Stimulated activated CD8-positive, alpha-beta memory T cell treated with anti-CD3 and anti-CD28 coated beads, Interleukin-15, amount 100 ng/mL, for 4 hours (primary cell): ENCODE results near the gene CREB3L4.
A peak's percentile ranks its signal among the peaks of the same experiment; 100 is the strongest.

Experiments
- DNase-seq, 2 donors: peaks; one replicate each; pipeline ENCODE4 v3.0.0-alpha.2; 2020; ENCODE audit warnings: low read depth in 2 of 2

CREB3L4 gene

DNA sequence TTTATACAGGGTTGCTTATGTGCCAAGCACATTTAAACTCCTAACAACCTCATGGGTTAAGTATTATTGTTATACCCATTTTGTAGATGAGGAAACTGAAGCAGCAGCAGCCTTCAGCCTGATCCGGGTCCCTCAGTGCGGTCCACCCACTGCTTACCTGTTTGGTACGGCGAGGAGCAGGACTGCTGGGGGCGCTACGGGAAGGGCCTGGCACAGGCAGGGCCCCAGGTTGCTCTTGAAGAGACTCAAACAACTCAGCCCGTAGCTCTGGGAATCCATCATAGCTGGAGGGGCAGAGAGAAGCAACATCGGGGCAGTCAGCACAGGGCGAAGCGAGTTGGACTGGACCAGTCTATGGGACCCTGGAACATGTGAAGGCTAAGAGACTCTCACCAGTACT, 30.4 kb upstream of the CREB3L4 start:
- DNase-seq = no peak

DNA sequence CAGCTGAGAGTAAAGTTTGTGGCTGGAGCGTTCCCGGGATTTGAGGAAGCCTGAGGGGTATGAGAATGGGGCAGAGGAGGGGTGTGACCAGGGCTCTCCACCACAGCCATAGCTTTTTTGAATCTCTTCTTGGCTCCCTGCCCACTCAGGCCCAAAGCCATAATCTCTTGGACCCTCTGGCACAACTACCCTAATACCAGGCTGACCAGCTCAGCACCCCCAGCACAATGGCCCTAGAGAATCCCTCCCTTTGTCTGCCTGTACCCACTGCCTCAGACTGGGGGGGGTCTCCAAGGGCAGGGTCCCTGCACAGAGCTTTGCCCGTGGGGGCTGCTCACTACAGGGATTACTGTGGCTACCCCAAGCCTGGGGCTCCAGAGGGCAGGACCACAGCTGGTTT, 28.7 kb upstream of the CREB3L4 start:
- no peak for DNase-seq

DNA sequence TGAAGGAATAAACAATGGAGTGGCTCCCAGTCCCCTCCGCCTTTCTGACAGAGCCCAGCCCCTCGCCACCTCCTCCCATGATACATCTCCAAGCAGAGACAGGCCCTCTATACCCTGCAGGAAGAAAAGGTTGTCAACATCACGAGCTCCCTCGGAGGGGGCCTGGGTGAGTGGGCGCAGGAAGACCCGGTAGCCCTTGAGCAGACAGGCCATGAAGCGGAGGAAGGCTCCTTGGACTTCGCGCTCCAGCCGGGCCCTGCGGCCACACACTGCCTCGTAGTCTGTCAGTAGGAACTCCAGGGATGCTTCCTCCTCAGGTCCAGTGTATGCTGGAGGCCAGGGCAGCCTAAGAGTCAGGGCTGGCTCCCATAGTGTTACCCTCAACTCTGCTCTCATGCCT, 28.2 kb upstream of the CREB3L4 start:
- no peak for DNase-seq

DNA sequence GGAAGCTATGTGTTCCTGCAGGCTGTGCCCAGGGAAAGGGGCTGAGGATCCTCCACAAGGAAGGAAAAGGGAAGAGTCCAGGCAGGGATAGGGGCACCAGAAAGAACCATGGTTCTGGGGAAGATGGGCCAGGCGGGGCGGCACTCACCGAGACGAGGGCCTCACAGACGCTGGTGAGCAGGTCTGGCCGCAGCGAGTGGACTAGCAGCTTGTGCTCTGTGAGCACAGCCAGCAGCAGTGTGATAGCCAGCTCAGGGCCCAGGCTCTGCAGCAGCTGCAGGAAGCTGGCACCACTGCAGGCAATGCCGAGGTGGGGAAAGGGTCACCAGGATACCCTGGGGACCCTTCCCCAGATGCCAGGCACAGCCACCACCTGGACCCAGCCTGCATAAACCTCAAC, 26.9 kb upstream of the CREB3L4 start:
- no peak for DNase-seq

DNA sequence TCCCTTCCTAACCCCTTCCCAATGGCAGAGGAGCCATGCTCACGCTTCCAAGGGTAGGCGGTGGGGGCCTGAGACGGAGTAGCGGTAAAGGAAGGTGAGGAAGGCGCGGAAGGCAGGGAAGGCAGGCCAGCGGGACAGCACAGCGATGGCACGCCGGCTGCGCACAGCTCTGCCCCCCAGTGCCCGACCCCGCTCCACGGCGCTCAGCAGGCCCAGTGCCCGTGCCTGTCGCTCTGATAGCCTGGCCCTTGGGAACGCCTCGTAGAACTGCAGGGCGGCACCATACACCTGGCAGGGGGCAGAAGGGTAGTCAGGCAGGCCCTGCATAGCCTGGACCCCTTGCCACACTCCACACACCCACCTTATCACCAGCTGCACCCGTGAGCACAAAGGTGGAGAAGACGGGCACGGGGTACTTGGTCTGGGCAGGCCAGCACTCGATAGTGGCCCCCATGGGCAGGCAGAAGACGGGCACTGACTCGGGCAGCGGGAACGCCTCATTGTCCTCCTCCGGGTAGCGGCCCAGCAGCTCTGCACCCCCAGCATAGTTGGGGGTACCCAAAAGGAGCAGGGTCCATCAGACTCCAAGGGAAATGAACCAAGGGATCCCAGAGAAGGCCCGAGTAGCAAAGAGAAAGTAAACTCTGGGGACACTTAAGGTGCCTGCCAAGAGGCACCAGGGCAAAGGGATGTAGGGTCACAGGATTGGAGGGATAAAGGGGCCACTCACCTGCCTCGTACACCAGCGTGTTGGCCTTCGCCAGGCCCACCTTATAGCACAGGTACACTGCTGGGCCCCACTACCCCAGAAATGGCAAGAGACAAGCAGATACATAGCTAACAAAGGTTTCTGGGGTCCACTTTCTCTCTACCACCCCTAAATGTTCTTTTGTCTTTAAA, 25.6 kb upstream of the CREB3L4 start:
- DNase-seq = no peak

DNA sequence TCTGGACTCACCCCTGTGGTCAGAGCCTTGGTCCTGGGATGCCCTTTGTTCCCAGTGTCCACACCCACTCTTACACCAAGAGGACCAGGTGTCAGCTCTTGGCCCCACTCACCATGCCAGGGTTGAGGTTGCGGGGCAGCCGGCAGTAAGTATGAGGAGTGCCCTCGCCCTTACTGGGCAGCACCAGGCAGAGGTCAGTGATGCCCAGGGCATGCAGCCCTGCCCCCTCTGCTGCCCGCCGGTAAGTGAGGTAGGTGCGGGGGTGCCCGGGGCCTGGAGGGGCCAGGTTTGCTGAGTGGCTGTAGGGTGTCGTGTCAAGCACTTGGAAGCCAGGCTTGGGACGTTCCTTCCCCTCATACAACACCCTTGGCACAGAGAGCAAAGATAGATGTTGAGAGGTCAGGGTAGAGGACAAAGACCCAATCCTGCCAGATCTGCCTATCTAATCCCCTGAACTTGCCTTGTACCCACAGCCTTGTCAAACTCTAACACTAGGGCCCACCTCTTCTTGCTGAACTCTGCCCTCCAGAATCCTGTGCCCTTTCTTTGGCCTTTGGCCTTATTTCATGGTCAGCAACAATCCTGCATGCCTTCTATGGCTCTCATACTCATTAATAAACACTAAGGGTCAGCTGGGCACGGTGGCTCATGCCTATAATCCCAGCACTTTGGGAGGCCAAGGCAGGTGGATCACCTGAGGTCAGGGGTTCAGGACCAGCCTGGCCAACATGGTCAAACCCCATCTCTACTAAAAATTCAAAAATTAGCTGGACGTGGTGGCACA, 24.7 kb upstream of the CREB3L4 start:
- no peak for DNase-seq

DNA sequence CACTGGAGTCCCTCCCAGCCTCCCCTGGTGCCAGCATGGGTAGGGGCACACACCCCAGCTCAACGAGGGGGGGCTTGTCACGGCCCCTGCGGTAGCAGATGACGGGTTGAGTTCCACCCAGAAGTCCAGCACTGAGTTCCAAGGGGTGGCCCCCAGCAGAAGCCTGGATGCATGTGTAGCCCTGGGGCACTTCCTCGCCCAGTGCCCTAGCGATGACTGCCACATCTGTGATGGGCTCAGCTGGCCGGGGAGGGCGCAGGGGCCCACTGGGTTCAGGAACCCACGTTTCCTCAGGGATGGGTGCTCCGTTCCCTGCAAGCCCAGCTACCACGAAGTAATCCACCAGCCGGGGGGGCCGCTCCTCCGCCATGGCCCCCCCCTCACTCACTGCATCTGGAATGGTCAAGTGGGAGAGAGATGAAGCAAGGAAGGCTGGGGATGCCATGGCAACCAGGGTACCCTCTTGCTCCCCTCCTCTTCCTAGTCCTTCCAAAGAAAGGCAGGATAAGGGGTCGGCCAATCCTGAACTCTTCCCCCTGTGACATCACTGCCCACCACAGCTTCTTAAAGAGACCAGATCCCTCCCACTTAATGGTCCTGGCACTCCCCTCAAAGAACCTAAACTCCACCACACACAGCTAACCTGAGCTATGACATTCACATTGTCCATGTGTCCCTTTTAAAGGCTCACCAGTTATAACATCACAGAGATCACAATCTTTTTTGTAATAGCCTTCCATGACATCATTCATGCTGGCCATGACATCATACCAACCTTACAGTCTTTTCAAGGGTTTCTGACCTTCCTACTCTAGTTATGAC, 23.5 kb upstream of the CREB3L4 start:
- no peak for DNase-seq

DNA sequence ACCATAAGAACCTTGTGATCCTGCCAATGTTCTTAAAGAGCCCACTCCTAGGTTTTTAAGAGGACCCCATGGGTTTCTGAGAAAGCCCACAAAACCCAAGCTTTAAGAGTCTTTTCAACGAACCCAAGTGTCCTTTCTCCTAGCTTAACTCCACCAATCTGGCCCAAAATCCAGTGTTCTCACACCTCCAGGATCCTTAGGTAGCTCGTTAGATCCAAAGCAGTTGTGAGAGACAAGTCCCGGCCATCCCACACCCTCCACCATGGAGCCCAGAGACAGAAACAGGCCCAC, 22.9 kb upstream of the CREB3L4 start:
- DNase-seq = no peak

DNA sequence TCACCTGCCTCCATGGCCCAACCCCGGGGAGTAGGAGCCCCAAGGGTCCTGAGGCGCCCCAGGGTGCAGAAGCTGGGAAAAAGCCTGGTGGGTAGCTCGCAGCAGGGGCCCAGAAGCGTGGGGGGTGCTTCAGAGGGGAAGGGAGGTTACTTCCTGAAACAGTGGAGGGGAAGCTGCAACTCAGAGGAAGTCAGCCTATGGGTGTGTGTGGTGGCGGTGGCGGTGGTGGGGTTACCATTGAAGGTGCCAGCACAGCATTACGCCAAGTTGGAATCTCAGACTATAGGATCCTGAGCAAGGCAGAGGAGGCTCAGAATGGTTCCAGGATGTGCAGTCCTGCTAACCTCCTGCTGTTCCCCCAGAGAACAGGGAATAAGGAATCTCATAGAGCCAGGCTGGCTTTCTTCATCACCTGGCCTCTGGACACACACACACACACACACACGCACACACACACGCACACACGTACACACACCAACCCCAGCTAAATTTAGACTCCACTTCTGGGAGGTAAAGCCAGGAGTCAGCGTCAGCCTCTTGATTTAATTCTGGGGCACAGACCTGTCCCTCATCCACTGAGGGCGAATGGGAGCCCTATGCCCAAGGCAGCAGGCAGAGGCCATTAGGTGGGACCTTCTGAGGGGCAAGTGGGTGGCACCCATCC, 22.4 kb upstream of the CREB3L4 start:
- DNase-seq = peak; percentile 55 to 69

DNA sequence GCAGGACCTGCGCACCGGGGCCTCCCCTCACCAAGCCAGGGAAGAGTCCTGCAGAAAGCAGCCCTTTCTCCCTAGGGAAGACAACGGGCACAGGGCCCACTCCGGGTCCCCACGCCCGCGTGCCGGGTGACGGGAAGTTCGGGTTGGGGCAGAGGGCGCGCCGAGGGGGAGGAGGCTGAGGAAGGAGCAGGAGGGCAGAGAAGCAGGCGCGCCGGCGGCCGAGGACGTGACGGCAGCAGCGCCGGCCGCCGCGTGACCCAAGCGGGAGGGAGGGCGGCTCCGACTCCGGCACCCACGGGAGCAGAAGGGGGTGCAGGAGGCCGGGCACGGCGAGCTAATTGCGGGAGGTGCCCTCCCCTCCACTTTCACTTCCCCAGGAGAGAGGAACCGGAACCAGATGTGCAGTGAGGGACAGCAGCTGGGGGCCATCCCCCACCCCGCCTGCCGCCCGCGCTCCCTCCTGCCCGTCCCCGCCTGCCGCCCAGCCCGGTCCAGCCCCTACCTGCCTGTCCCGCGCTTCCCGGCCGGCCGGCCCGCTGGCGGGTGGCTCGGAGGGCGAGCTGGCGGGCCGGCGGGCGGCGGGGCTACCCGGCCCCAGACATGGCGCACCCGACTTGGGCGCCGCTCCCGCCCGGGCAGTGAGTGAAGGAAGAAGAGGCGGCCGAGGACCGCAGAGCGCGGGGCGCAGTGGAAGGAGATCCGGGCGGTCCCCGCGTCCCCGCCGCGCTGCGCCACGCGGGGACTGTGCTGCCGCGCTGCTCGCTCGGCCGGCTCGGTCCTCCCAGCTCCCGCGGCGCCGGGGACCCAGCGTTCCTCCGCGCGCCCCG, 21.7 kb upstream of the CREB3L4 start:
- DNase-seq = peak; percentile 45 to 57

DNA sequence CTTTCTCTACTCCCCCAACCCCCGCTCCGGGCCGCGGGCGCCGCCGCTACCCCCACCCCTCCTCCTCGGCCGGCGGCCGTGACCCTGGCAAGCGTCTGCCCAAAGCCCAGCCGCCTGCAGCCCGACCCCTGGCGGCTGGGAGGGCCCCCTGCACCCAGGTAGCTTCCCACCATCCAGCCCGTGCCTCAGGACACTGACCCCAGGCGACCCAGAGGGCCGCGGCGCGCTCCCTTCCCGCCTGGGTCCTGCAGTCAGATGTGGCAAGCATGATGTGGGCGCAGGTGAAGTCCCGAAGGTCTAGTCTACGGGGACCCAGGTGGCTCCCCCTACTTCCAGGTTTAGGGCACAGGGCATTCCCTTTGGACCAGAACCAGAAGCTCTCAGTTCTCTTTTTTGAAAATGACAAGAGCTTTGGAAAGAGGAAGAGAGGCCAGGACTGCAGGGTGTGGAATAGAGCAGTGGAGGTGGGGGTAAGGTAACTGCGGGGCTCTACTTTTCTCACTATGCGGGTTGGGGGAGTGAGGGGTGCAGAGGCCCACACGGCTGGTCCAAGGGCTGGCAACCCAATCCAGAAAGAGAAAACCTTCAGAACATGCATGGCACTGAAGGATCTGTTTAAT, 21.0 kb upstream of the CREB3L4 start, which contains the start of gene DENND4B:
TSS of gene DENND4B (minus strand) at position 97 of the 620 bp plus-strand sequence. CDS start 2,344 bp downstream, outside the sequence.
- peak; percentile 50 to 60 for DNase-seq

DNA sequence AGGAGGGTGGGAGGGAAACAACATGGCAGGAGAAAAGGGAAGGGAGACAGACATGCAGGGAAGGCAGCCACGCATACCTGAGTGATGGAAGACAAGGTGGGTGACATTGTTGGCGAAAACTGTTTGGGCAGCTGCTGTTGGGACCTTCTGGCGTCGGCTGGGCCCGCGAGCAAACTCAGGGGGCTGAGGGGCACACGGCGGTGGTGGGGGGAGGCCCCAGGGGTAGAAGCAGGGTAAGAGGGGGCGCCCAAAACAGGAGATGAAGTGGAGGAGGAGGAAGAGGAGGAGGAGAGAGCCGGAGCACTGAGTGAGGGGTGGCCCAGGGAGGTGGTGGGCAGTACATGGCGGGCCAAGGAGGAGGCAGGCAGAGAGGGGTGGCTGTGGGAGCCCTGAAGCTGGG, 16.5 kb upstream of the CREB3L4 start:
- no peak for DNase-seq

DNA sequence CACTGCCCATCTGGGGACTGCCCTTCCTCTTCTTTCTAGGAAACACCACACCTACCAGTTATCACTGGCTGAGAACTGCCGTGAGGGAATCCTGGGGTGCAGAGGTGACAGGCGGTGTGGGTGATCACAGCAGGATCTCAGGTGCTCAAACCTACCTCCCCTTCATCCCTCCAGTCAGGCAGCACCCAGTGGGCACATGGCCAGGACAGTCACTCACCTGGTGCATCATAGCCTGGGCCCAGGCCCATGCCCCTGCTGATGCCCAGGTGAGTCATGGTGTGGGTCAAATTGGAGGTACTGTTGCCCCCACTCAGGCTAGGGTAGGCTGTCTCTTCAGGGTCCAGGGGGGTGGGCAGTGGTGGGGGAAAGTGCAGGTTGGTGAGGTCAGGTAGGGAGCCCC, 15.9 kb upstream of the CREB3L4 start:
- DNase-seq = no peak

DNA sequence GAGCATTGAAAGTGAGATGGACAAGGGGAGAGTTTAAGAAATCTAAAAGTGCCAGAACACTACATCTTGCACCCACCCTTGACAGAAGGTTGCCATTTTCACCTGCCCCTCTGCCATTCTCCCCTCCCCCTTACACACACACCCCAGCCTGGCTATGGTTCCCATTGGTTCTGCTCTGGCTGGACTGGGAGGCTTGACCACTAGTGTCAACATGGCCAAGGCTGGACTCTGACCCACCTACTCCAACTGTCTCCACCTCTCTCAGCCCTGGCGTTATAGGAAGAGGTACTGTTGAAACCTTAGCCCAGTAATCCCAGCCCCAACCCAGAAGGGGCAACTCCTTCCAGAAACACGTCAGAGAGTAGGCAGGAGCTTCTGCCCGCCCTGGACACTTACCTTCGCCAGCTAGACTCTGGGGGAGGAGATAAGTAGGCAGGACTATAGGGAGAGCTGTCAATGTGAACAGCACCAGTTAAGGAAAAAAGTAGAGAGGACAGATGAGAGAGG, 13.8 kb upstream of the CREB3L4 start:
- no peak for DNase-seq

DNA sequence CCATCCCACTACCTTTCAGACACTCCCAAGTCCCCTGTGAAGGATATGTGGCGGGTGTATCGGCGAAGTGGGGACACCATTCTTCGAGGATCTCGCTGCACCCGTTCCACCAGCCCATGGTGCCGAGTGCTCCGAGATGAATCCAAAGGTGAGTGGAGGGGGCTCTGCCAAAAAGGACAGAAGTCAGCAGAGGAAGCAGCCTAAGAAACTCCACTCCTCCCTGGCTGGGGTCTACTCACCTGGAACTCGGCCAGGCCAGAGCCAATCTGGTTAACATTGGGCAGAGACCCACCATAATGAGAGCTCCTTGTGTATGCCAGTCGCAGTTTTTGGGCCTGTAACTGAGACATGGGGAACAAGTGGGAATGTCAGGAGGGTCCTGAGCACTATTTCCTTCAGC, 12.9 kb upstream of the CREB3L4 start:
- no peak for DNase-seq

DNA sequence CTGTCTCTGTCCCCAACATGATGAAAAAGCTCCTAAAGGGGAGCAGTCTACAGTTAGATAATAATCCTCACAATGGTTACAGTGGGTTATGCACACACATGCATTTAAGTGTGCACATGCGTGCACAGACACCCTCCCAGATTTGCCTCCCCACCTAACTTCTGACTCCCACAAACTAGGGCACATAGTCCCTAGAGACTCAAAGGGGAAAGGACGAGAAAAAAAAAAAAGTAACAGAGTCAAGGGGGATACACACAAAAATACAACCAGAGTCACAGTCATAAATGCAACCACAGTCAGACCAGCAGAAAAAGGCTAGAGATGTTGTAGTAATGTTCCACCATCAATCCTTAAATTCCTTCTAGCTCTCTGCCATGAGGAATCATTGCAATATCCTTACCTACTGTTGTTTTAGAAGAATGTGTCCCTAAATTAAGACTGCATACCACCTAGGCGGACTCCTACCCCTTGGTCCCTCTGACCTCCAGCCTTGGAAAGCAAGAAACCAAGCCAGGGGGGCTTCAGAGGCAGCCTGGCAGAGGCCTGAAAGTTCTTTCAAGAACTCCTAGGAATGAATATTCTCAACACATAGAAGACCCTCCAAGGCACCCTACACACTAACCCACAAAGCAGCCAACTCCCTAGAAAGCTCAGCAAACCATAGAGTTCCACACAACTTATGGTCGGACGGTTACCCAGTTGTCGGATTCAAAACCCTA, 10.5 kb upstream of the CREB3L4 start:
- no peak for DNase-seq

DNA sequence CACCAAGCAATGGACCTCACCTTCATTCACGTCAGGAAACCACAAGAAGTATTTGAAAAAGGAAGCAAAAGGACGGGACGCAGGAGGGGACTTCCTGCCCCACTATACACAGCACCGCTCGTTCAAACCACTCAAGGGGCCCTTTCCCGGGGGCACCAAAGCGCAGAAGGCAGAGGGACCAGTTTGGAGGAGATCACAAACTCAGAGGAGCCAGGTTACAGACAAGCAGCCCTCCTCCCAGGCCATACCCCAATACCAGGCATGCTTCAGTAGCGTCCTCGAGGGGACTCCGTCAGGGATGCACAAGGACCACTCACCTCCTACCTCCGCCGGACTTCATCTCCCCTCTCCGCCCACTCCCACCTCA, 10.0 kb upstream of the CREB3L4 start:
- DNase-seq = no peak

DNA sequence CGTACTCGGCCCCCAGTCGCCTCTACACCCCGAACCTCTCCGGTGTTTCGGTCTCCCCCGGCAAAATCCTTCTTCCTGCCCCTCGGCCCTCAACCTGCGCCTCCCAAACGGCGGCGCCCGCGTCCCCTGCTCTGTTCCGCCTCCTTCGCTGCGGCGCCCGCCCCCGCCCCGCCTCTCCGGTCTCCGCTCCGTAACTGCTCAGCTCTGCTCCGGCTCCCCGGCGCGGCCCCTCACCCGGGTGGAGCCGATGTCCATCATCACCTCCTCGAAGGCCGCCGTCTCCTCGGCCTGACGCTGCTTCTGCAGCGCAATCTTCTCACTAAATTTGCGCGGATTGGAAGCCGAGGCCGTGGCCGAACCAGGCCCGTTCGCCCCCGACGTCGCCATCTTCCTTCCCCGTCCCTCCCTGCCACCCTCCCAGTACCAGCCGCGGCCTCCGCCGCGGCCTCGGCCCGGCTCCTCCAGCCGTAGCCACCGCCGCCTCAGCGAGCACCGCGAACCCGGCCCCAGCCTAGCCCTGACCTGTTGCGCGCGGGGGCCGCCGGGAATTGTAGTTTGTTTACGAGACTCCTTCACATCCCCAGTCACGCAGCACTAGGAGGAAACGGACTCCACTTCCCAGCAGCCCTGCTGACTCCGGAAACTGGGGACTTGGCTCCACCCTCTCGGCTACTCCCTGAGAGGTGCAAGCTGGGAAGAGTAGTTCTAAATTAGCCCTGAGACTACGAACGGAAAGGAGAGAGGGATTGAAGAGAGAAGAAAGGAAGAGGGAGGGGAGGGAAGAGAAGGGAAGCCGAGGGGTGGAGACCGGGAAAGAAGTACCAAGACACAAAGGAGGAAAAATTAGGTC, 9.4 kb upstream of the CREB3L4 start, which contains the start of gene CRTC2:
TSS of gene CRTC2 (minus strand) at position 502 of the 850 bp plus-strand sequence. CDS start at position 387, 115 bp downstream.
- peak; percentile 89 to 97 for DNase-seq

DNA sequence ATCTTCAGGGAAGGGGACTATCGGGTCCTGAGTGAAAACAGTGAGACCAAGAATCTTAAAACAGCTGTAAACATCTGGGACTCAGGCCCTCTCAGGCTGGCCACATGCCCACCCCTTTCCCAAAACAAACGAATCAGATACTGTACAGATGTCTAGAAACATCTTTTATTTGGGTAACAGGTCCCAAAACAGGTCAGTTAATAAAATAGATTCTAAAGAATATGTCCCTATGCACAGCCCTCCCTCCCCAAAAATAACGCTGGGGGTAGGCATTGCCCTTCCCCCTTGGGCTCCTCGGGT, 8.8 kb upstream of the CREB3L4 start:
- no peak for DNase-seq
